Measurements from ENCODE around the gene GGACT. TPM values are rescaled to one million over a fixed set of nuclear protein-coding genes. Genes with fewer than 3 reads are reported as not detected.

Gene GGACT
- total and polyA plus RNA-seq, 4 experiments from 2014 or later: 4.4 to 9.6 (median 7.2) TPM

GRCh38 chr13:100566543-100566942 is 22.0 kb downstream of the GGACT start:
- Mint-ChIP-seq H3K36me3 (peaks cover 8 to 37% of the 10 kb centered on the region in 2 donors), H3K4me1 (peaks cover 0 to 5% (median 4%) of the 10 kb centered on the region in 4 donors), H3K9me3 (peaks cover 0 to 7% (median under 1%) of the 10 kb centered on the region in 8 donors), H3K27ac (no peak overlapping the region), H3K27me3 (no peaks in the 10 kb centered on the region), H3K4me3 (no peak overlapping the region)
- ChIA-PET CTCF (ENCODE audit: partially characterized antibody) (no interaction called here), POLR2A (ENCODE audit: partially characterized antibody) (no interaction called here)
- intact Hi-C loops (cut with micrococcal nuclease): no loop called here
- DNase-seq: no peak
- H3K4me1 ChIP-seq (ENCODE audit: insufficient read depth, low read length): no peaks in the 10 kb centered on the region
- H3K4me3 ChIP-seq (ENCODE audit: low read length in 2 of 2): no peak overlapping the region
- H3K36me3 ChIP-seq (ENCODE audit: insufficient read depth, low read length): no peaks in the 10 kb centered on the region
- no peaks in the 10 kb centered on the region for H3K9me3 ChIP-seq (ENCODE audit: control insufficient read depth in 1 of 2, low read length in 2 of 2)
- H3K27me3 ChIP-seq (ENCODE audit: insufficient read depth, low read length): no peaks in the 10 kb centered on the region
- no peak overlapping the region for H3K27ac ChIP-seq (ENCODE audit: low read depth, low read length)

- no peaks in the 10 kb centered on the region for H3K4me1 ChIP-seq (ENCODE audit: insufficient read depth, low read length)
- H3K4me3 ChIP-seq (ENCODE audit: low read length in 2 of 2): no peak overlapping the region
- peaks cover 0 to 7% (median under 1%) of the 10 kb centered on the region in 8 donors for H3K9me3 Mint-ChIP-seq
- no peak for DNase-seq
- no peaks in the 10 kb centered on the region for H3K36me3 ChIP-seq (ENCODE audit: insufficient read depth, low read length)
- H3K36me3 Mint-ChIP-seq: peaks cover 8 to 37% of the 10 kb centered on the region in 2 donors
- H3K4me3 Mint-ChIP-seq: no peak overlapping the region
- CTCF ChIA-PET (ENCODE audit: partially characterized antibody): interaction anchor here (1.0 kb wide), 1 partner anchor 9 kb away, joined by 3 read pairs; no protein-coding TSS in a partner anchor
- intact Hi-C loops (cut with micrococcal nuclease): no loop called here
- H3K27ac ChIP-seq (ENCODE audit: low read depth, low read length): no peak overlapping the region
- POLR2A ChIA-PET (ENCODE audit: partially characterized antibody): no interaction called here
- H3K27me3 ChIP-seq (ENCODE audit: insufficient read depth, low read length): no peaks in the 10 kb centered on the region
- H3K9me3 ChIP-seq (ENCODE audit: control insufficient read depth in 1 of 2, low read length in 2 of 2): no peaks in the 10 kb centered on the region
- H3K27me3 Mint-ChIP-seq: no peaks in the 10 kb centered on the region
- peak overlapping the region in 2 of 7 donors; percentile 2 to 78 for H3K27ac Mint-ChIP-seq
- peaks cover 0 to 5% (median 4%) of the 10 kb centered on the region in 4 donors for H3K4me1 Mint-ChIP-seq
These were observed 23.3 kb downstream of the GGACT start for GRCh38 chr13:100565286-100565685.

- intact Hi-C loops (cut with micrococcal nuclease): no loop called here
- Mint-ChIP-seq H3K4me1 (peaks cover 0 to 5% (median 4%) of the 10 kb centered on the region in 4 donors), H3K27ac (no peak overlapping the region), H3K4me3 (no peak overlapping the region), H3K27me3 (no peaks in the 10 kb centered on the region), H3K36me3 (peaks cover 8 to 32% of the 10 kb centered on the region in 2 donors), H3K9me3 (peaks cover 0 to 7% (median under 1%) of the 10 kb centered on the region in 8 donors)
- no peaks in the 10 kb centered on the region for H3K4me1 ChIP-seq (ENCODE audit: insufficient read depth, low read length)
- H3K27me3 ChIP-seq (ENCODE audit: insufficient read depth, low read length): no peaks in the 10 kb centered on the region
- no peaks in the 10 kb centered on the region for H3K9me3 ChIP-seq (ENCODE audit: control insufficient read depth in 1 of 2, low read length in 2 of 2)
- H3K36me3 ChIP-seq (ENCODE audit: insufficient read depth, low read length): no peaks in the 10 kb centered on the region
- no peak for DNase-seq
- CTCF ChIA-PET (ENCODE audit: partially characterized antibody): interaction anchor here (1.2 kb wide), 1 partner anchor 8 kb away, joined by 3 read pairs; no protein-coding TSS in a partner anchor
- no peak overlapping the region for H3K27ac ChIP-seq (ENCODE audit: low read depth, low read length)
- no peak overlapping the region for H3K4me3 ChIP-seq (ENCODE audit: low read length in 2 of 2)
- POLR2A ChIA-PET (ENCODE audit: partially characterized antibody): no interaction called here
These were observed 24.0 kb downstream of the GGACT start for GRCh38 chr13:100564444-100565223.

DNA sequence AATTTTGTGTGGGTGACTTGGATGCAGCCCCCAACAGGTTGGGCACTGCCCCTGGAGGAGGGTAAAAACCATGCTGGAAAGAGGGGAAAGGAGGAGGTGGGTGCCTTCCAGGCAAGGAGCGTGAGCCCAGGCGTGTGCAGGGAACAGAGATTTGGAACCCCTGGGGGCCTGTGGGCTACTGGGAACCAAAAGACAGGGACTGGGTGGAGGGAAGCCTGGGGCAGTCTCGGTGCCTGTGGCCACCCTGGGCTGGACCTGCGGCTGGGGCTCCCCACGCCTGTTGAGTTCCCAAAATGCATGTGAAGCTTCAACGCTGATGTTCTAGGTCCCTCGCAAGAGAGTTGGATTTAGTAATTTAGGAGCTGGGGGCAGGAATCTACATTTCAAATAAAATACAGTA is 24.8 kb downstream of the GGACT start:
- Histone ChIP-seq H3K4me1 (ENCODE audit: insufficient read depth, low read length) (no peaks in the 10 kb centered on the region), H3K9me3 (ENCODE audit: control insufficient read depth in 1 of 2, low read length in 2 of 2) (no peaks in the 10 kb centered on the region), H3K4me3 (ENCODE audit: low read length in 2 of 2) (no peak overlapping the region), H3K27ac (ENCODE audit: low read depth, low read length) (no peak overlapping the region), H3K36me3 (ENCODE audit: insufficient read depth, low read length) (no peaks in the 10 kb centered on the region), H3K27me3 (ENCODE audit: insufficient read depth, low read length) (no peaks in the 10 kb centered on the region)
- intact Hi-C loops (cut with micrococcal nuclease): no loop called here
- Mint-ChIP-seq H3K4me3 (no peak overlapping the region), H3K27ac (no peak overlapping the region), H3K36me3 (peaks cover 8 to 31% of the 10 kb centered on the region in 2 donors), H3K9me3 (peaks cover 0 to 7% (median under 1%) of the 10 kb centered on the region in 8 donors), H3K4me1 (peaks cover 0 to 5% (median 3%) of the 10 kb centered on the region in 4 donors), H3K27me3 (no peaks in the 10 kb centered on the region)
- ChIA-PET CTCF (ENCODE audit: partially characterized antibody) (interaction anchor here (1.2 kb wide), 1 partner anchor 9 kb away, joined by 3 read pairs; no protein-coding TSS in a partner anchor), POLR2A (ENCODE audit: partially characterized antibody) (no interaction called here)
- DNase-seq: no peak

DNA sequence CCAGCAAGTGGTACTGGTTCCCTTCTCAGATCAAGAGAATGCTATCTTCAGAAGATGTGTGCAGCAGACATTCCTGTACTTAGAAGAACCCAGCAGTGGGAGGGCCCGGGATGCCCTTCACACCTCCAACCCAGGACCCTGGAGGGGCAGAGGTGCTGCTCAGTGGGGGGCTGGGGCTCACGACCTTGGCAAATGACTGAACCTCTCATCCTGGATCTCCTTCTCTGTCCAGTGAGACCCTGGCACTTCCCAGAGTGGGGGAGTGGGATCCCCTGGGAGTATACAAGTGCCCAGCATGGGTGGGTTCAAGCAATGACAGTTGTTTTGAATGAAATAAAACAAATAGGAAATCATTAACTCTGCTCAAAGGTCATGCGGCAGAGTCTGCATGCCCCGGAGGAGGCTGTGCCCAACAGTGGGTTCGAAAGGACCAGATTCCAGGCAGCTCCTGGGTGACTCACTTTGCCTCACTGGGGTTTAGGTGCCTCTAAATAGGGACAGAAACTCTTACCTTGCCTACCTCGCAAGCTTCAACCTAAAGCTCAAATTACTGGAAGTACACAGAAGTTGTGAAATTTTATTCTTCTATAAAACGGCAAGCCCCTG is 26.9 kb downstream of the GGACT start:
- Histone ChIP-seq H3K27ac (ENCODE audit: low read depth, low read length) (no peak overlapping the region), H3K4me1 (ENCODE audit: insufficient read depth, low read length) (no peaks in the 10 kb centered on the region), H3K4me3 (ENCODE audit: low read length in 2 of 2) (no peak overlapping the region), H3K9me3 (ENCODE audit: control insufficient read depth in 1 of 2, low read length in 2 of 2) (no peaks in the 10 kb centered on the region), H3K36me3 (ENCODE audit: insufficient read depth, low read length) (no peaks in the 10 kb centered on the region), H3K27me3 (ENCODE audit: insufficient read depth, low read length) (no peaks in the 10 kb centered on the region)
- no peaks in the 10 kb centered on the region for H3K27me3 Mint-ChIP-seq
- DNase-seq: no peak
- POLR2A ChIA-PET (ENCODE audit: partially characterized antibody): no interaction called here
- H3K4me1 Mint-ChIP-seq: peaks cover 0 to 4% (median 3%) of the 10 kb centered on the region in 4 donors
- H3K4me3 Mint-ChIP-seq: no peak overlapping the region
- intact Hi-C loops (cut with micrococcal nuclease): no loop called here
- peaks cover 0 to 6% (median under 1%) of the 10 kb centered on the region in 8 donors for H3K9me3 Mint-ChIP-seq
- CTCF ChIA-PET (ENCODE audit: partially characterized antibody): interaction anchor here (1.0 to 3.8 kb wide), 3 partner anchors 8 to 21 kb away, joined by 3 to 35 read pairs (median 4); no protein-coding TSS in a partner anchor
- no peak overlapping the region for H3K27ac Mint-ChIP-seq
- H3K36me3 Mint-ChIP-seq: peaks cover 5 to 20% of the 10 kb centered on the region in 2 donors

DNA sequence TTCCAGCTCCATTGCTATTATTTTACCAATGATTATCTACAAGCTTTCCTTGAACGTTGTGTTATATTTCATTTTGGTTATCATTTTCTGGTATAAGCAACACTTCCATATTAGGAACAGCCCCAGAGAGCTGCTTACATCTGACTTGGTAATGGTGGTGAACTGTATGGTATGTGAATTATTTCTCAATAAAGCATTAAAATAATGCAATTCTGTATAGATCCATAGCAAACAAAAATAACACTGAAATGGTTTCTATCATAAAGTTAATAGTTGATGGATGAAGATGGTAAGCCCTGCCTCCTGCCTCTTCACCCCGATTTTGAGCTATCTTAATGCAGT is 27.5 kb downstream of the GGACT start:
- no peak for DNase-seq
- Mint-ChIP-seq H3K27me3 (no peaks in the 10 kb centered on the region), H3K4me1 (peaks cover 0 to 4% (median 3%) of the 10 kb centered on the region in 4 donors), H3K27ac (no peak overlapping the region), H3K4me3 (no peak overlapping the region), H3K9me3 (peaks cover 0 to 3% (median 0%) of the 10 kb centered on the region in 8 donors), H3K36me3 (peaks cover 3 to 14% of the 10 kb centered on the region in 2 donors)
- ChIA-PET CTCF (ENCODE audit: partially characterized antibody) (interaction anchor here (1.0 to 3.8 kb wide), 2 partner anchors 12 to 22 kb away, joined by 3 to 35 read pairs; no protein-coding TSS in a partner anchor), POLR2A (ENCODE audit: partially characterized antibody) (no interaction called here)
- no peaks in the 10 kb centered on the region for H3K9me3 ChIP-seq (ENCODE audit: control insufficient read depth in 1 of 2, low read length in 2 of 2)
- H3K4me3 ChIP-seq (ENCODE audit: low read length in 2 of 2): no peak overlapping the region
- H3K36me3 ChIP-seq (ENCODE audit: insufficient read depth, low read length): no peaks in the 10 kb centered on the region
- intact Hi-C loops (cut with micrococcal nuclease): no loop called here
- H3K27me3 ChIP-seq (ENCODE audit: insufficient read depth, low read length): no peaks in the 10 kb centered on the region
- no peaks in the 10 kb centered on the region for H3K4me1 ChIP-seq (ENCODE audit: insufficient read depth, low read length)
- no peak overlapping the region for H3K27ac ChIP-seq (ENCODE audit: low read depth, low read length)

GRCh38 chr13:100560498-100561157 is 28.0 kb downstream of the GGACT start:
- no peak overlapping the region for H3K4me3 ChIP-seq (ENCODE audit: low read length in 2 of 2)
- no peaks in the 10 kb centered on the region for H3K36me3 ChIP-seq (ENCODE audit: insufficient read depth, low read length)
- Mint-ChIP-seq H3K4me1 (peaks cover 0 to 3% (median 3%) of the 10 kb centered on the region in 4 donors), H3K27me3 (no peaks in the 10 kb centered on the region), H3K36me3 (peaks cover 2 to 13% of the 10 kb centered on the region in 2 donors), H3K9me3 (peaks cover 0 to 2% (median 0%) of the 10 kb centered on the region in 8 donors), H3K4me3 (no peak overlapping the region), H3K27ac (no peak overlapping the region)
- no peaks in the 10 kb centered on the region for H3K4me1 ChIP-seq (ENCODE audit: insufficient read depth, low read length)
- POLR2A ChIA-PET (ENCODE audit: partially characterized antibody): no interaction called here
- intact Hi-C loops (cut with micrococcal nuclease): no loop called here
- no peaks in the 10 kb centered on the region for H3K9me3 ChIP-seq (ENCODE audit: control insufficient read depth in 1 of 2, low read length in 2 of 2)
- H3K27ac ChIP-seq (ENCODE audit: low read depth, low read length): no peak overlapping the region
- CTCF ChIA-PET (ENCODE audit: partially characterized antibody): interaction anchor here (1.0 to 3.8 kb wide), 3 partner anchors 10 to 22 kb away, joined by 3 to 35 read pairs (median 4); no protein-coding TSS in a partner anchor
- no peak for DNase-seq
- H3K27me3 ChIP-seq (ENCODE audit: insufficient read depth, low read length): no peaks in the 10 kb centered on the region

Measured in CD4-positive, alpha-beta memory T cell (primary cell).